K562 (cell line): ENCODE measurements around the gene SNCB. TPM values are rescaled to one million over a fixed set of nuclear protein-coding genes. Genes with fewer than 3 reads are reported as not detected.
A peak's percentile ranks its signal among the peaks of the same experiment; 100 is the strongest.

Experiments used
- ARID2 ChIP-seq: fragments of 450-650 bp; IDR thresholded peaks from 2 replicates; pipeline ENCODE4 v1.6.1; 2017; ENCODE audit warnings: antibody characterized with exemption, mild to moderate bottlenecking
- BACH1 ChIP-seq: fragments of 200-800 bp; sonication (Bioruptor generic); IDR thresholded peaks from 2 replicates; pipeline ENCODE4 v1.6.1; 2016; ENCODE audit warnings: missing genetic modification characterization, missing compliant biosample characterization
- C11orf30 ChIP-seq: fragments of 450-650 bp; IDR thresholded peaks from 2 replicates; pipeline ENCODE4 v1.6.1; 2016; ENCODE audit warnings: low read depth, mild to moderate bottlenecking
- CEBPG ChIP-seq, 3 experiments: fragments of 200-800 bp in 1 of 3; sonication (Bioruptor generic) in 1 of 3; sonication (generic) in 1 of 3; formaldehyde crosslinking in 1 of 3; IDR thresholded peaks in 2 of 3; conservative IDR thresholded peaks in 1 of 3; 2 replicates each; pipeline versions ENCODE4 v1.6.1 to v1.8.0; 2016 to 2022; ENCODE audit warnings: missing compliant biosample characterization in 2 of 3, missing genetic modification characterization in 2 of 3, mild to moderate bottlenecking in 1 of 3, missing genetic modification reagents in 1 of 3
- CHD7 ChIP-seq: fragments of 200-600 bp; sonication (generic); IDR thresholded peaks from one replicate; pipeline ENCODE4 v1.6.1; 2012; ENCODE audit warnings: mild to moderate bottlenecking, low read depth, low read length, inconsistent platforms
- CTCF ChIP-seq, 3 experiments: IDR thresholded peaks in 2 of 3; conservative IDR thresholded peaks in 1 of 3; 2 replicates each; pipeline ENCODE4 v1.5.1; 2011 to 2012; ENCODE audit warnings: low read length in 3 of 3, mild to moderate bottlenecking in 3 of 3, control low read depth in 2 of 3, improper control_type of control experiment in 1 of 3, inconsistent platforms in 1 of 3, low read depth in 1 of 3, mixed read lengths in 1 of 3, moderate library complexity in 1 of 3; ENCODE audit not compliant: insufficient read depth in 2 of 3
- MCM7 ChIP-seq, 2 experiments: fragments of 450-650 bp; IDR thresholded peaks; 2 replicates each; pipeline ENCODE4 v1.6.1; 2016 to 2018
- NR2C1 ChIP-seq, 2 experiments: fragments of 450-650 bp; IDR thresholded peaks; 2 replicates each; pipeline ENCODE4 v1.6.1; 2017; ENCODE audit warnings: mild to moderate bottlenecking in 2 of 2, antibody characterized with exemption in 1 of 2, inconsistent platforms in 1 of 2, missing compliant biosample characterization in 1 of 2, missing genetic modification characterization in 1 of 2
- RBM14 ChIP-seq: fragments of 200-400 bp; formaldehyde crosslinking; IDR thresholded peaks from 2 replicates; pipeline ENCODE4 v1.6.1; 2018; ENCODE audit warnings: low read depth, mild to moderate bottlenecking, low read length, moderate library complexity, borderline replicate concordance; ENCODE audit not compliant: insufficient read depth
- SMARCA5 ChIP-seq: fragments of 450-650 bp; IDR thresholded peaks from 2 replicates; pipeline ENCODE4 v1.6.1; 2016
- STAT5A ChIP-seq: IDR thresholded peaks from 2 replicates; pipeline ENCODE4 v1.6.1; 2012; ENCODE audit warnings: low read length, inconsistent platforms, borderline replicate concordance
- THRAP3 ChIP-seq: fragments of 450-650 bp; IDR thresholded peaks from 2 replicates; pipeline ENCODE4 v1.6.1; 2016; ENCODE audit warnings: mild to moderate bottlenecking, inconsistent platforms, borderline replicate concordance
- ZNF583 ChIP-seq: fragments of 250-450 bp; sonication (Bioruptor Pico); IDR thresholded peaks from 2 replicates; pipeline ENCODE4 v1.4.0; 2020
- polyA plus RNA-seq, 8 experiments: library from polyadenylated mRNA; depleted of rRNA in 4 of 8; stranded (reverse) in 5 of 8; unstranded in 3 of 8; fragments of >200 nt; fragmentation: Nextera tagmentation in 2 of 8; fragmentation: Illumina TruSeq in 1 of 8; extraction: Ambion mirVana in 2 of 8; extraction: Trizol in 1 of 8; gene quantifications; 2 replicates each; pipeline versions ENCODE4 v1.2.1 to v1.2.3, GENCODE V29; 2011 to 2014; ENCODE audit warnings: inconsistent platforms in 1 of 8, missing spikeins in 1 of 8
- total RNA-seq, 7 experiments: library from RNA; depleted of rRNA in 6 of 7; stranded (reverse); fragments of >200 nt in 6 of 7; fragmentation: Illumina TruSeq in 2 of 7; extraction: Trizol in 2 of 7; gene quantifications; 2 replicates each; pipeline versions ENCODE4 v1.2.1 to v1.2.3, GENCODE V29; 2011 to 2021; ENCODE audit warnings: low replicate concordance in 1 of 7

The SNCB gene
- total and polyA plus RNA-seq, 9 of the 15 experiments (the other 6 are each of a cell fraction or from before 2014, with no cell fraction given) = not detected

GRCh38 chr5:176647030-176647842 is 16.9 kb upstream of the SNCB start, which contains the start of gene TSPAN17 (continued):
- TF ChIP-seq CTCF (IDR thresholded peaks at IDR 0.05 in 2 of 3, conservative IDR thresholded peaks at IDR 0.05 in 1 of 3; ENCODE audit: insufficient read depth in 2 of 3, low read depth in 1 of 3, low read length in 3 of 3) (peak; percentile 31 to 59 (median 54); a peak in 3 of 6 replicates), CHD7 (no peak), STAT5A (no peak), BACH1 (tag) (no peak), NR2C1 (IDR thresholded peaks at IDR 0.05) (no peak), NR2C1 (tag; IDR thresholded peaks at IDR 0.05) (0 out of 2 replicates have a peak, but pooled peaks have one; percentile 32), CEBPG (CRISPR knock-in tag; IDR thresholded peaks at IDR 0.05) (no peak), CEBPG (tag; conservative IDR thresholded peaks at IDR 0.05 in 1 of 2, IDR thresholded peaks at IDR 0.05 in 1 of 2) (no peak), RBM14 (no peak), ARID2 (no peak), ZNF583 (peak; percentile 21; the same call in 1 of the 2 replicates), SMARCA5 (no peak), MCM7 (IDR thresholded peaks at IDR 0.05) (no peak), C11orf30 (no peak), THRAP3 (no peak)
